ENCODE data around the gene SOX1. TPM values are rescaled to one million over a fixed set of nuclear protein-coding genes. Genes with fewer than 3 reads are reported as not detected.

Gene SOX1
- total RNA-seq, 1 donor from 2014 or later: not detected

- H3K27ac ChIP-seq (replicated peaks): no peak overlapping the region
- peaks cover 33% of the 10 kb centered on the region for H3K4me1 ChIP-seq
- no peaks in the 10 kb centered on the region for H3K36me3 ChIP-seq
- DNase-seq: no peak
- no peaks in the 10 kb centered on the region for H3K9me3 ChIP-seq (replicated peaks)
- intact Hi-C loops (cut with micrococcal nuclease): no loop called here
- H3K4me3 ChIP-seq: peak overlapping the region; percentile 61
- TF ChIP-seq CTCF (IDR thresholded peaks at IDR 0.05; ENCODE audit: borderline replicate concordance): no peak
- H3K27me3 ChIP-seq (ENCODE audit: low read depth): peaks cover 95% of the 10 kb centered on the region
Measured at GRCh38 chr13:112065521-112065866, 1.5 kb upstream of the SOX1 start.

- H3K4me1 ChIP-seq: peaks cover 33% of the 10 kb centered on the region
- intact Hi-C loops (cut with micrococcal nuclease): no loop called here
- no peak overlapping the region for H3K27ac ChIP-seq (replicated peaks)
- TF ChIP-seq CTCF (IDR thresholded peaks at IDR 0.05; ENCODE audit: borderline replicate concordance): no peak
- H3K27me3 ChIP-seq (ENCODE audit: low read depth): peaks cover 95% of the 10 kb centered on the region
- H3K4me3 ChIP-seq: peak overlapping the region; percentile 61
- H3K9me3 ChIP-seq (replicated peaks): no peaks in the 10 kb centered on the region
- H3K36me3 ChIP-seq: no peaks in the 10 kb centered on the region
- DNase-seq: no peak
Measured at GRCh38 chr13:112065867-112066623, 904 bp upstream of the SOX1 start.

- DNase-seq: peak; percentile 52
- Histone ChIP-seq H3K27me3 (ENCODE audit: low read depth) (peaks cover 95% of the 10 kb centered on the region), H3K4me1 (peaks cover 29% of the 10 kb centered on the region), H3K4me3 (peak overlapping the region; percentile 61), H3K36me3 (no peaks in the 10 kb centered on the region), H3K9me3 (replicated peaks) (no peaks in the 10 kb centered on the region), H3K27ac (replicated peaks) (no peak overlapping the region)
- no peak for TF ChIP-seq CTCF (IDR thresholded peaks at IDR 0.05; ENCODE audit: borderline replicate concordance)
- intact Hi-C loops (cut with micrococcal nuclease): no loop called here
Measured at GRCh38 chr13:112066624-112067004, 335 bp upstream of the SOX1 start.

GRCh38 chr13:112067871-112068539 is 1.1 kb downstream of the SOX1 start:
- Histone ChIP-seq H3K27me3 (ENCODE audit: low read depth) (peaks cover 95% of the 10 kb centered on the region), H3K27ac (replicated peaks) (no peak overlapping the region), H3K4me1 (peaks cover 31% of the 10 kb centered on the region), H3K9me3 (replicated peaks) (no peaks in the 10 kb centered on the region), H3K4me3 (no peak overlapping the region), H3K36me3 (no peaks in the 10 kb centered on the region)
- intact Hi-C loops (cut with micrococcal nuclease): no loop called here
- no peak for DNase-seq
- no peak for TF ChIP-seq CTCF (IDR thresholded peaks at IDR 0.05; ENCODE audit: borderline replicate concordance)

- Histone ChIP-seq H3K4me3 (peak overlapping the region; percentile 4), H3K36me3 (no peaks in the 10 kb centered on the region), H3K27me3 (ENCODE audit: low read depth) (peaks cover 95% of the 10 kb centered on the region), H3K27ac (replicated peaks) (no peak overlapping the region), H3K4me1 (peaks cover 36% of the 10 kb centered on the region), H3K9me3 (replicated peaks) (no peaks in the 10 kb centered on the region)
- DNase-seq: no peak
- intact Hi-C loops (cut with micrococcal nuclease): no loop called here
- TF ChIP-seq CTCF (IDR thresholded peaks at IDR 0.05; ENCODE audit: borderline replicate concordance): no peak
Measured at GRCh38 chr13:112068540-112069060, 1.7 kb downstream of the SOX1 start.
